22Rv1 (cell line): Measurements from ENCODE around the gene ANKRD17.

Source experiments
- CTCF ChIP-seq: fragments of 450-650 bp; IDR thresholded peaks from 2 replicates; pipeline ENCODE4 v1.5.1; 2017; ENCODE audit warnings: mild to moderate bottlenecking
- ZFX ChIP-seq: fragments of 450-650 bp; IDR thresholded peaks from 2 replicates; pipeline ENCODE4 v1.6.1; 2017; ENCODE audit warnings: antibody characterized with exemption, borderline replicate concordance

- TF ChIP-seq CTCF, result no peak
- TF ChIP-seq ZFX, result no peak
Measured at GRCh38 chr4:73281982-73282381, 23.4 kb upstream of the ANKRD17 start.
